NCI-H2227 (cell line): ENCODE results near the gene PTPRCAP.
"Not testable (repeated sequence)": the region's sequence is repeated elsewhere in the genome, so short reads cannot be mapped to it uniquely, and the experiment has no call there.

Source experiments
- DNase-seq: peaks from one replicate; lab custom pipeline; 2025; ENCODE audit not compliant: unreplicated experiment; lab: John Stamatoyannopoulos, UW

PTPRCAP gene

GRCh38 chr11:67410984-67411784 lies 26.3 kb downstream of the PTPRCAP start:
- DNase-seq = no peak

- no peak for DNase-seq
Measured at GRCh38 chr11:67410369-67410831, 27.1 kb downstream of the PTPRCAP start.

- no peak for DNase-seq
Measured at GRCh38 chr11:67409781-67410368, 27.6 kb downstream of the PTPRCAP start.

GRCh38 chr11:67409261-67409666 lies 28.2 kb downstream of the PTPRCAP start:
- no peak for DNase-seq

- DNase-seq = no peak
Measured at GRCh38 chr11:67408437-67409200, 28.9 kb downstream of the PTPRCAP start.

GRCh38 chr11:67407688-67408163 lies 29.8 kb downstream of the PTPRCAP start:
- no peak for DNase-seq

- no peak for DNase-seq
Measured at GRCh38 chr11:67406969-67407687, 30.4 kb downstream of the PTPRCAP start.

- no peak for DNase-seq
Measured at GRCh38 chr11:67406420-67406968, 31.0 kb downstream of the PTPRCAP start.

GRCh38 chr11:67405688-67406339 lies 31.7 kb downstream of the PTPRCAP start:
- no peak for DNase-seq

GRCh38 chr11:67405196-67405567 lies 32.3 kb downstream of the PTPRCAP start:
- no peak for DNase-seq

GRCh38 chr11:67404515-67405195 lies 32.8 kb downstream of the PTPRCAP start:
- DNase-seq = no peak

GRCh38 chr11:67403085-67403484 lies 34.4 kb downstream of the PTPRCAP start:
- not testable (repeated sequence) for DNase-seq

- peak; percentile 66 for DNase-seq
Measured at GRCh38 chr11:67402192-67402839, 35.2 kb downstream of the PTPRCAP start.

- peak; percentile 92 for DNase-seq
Measured at GRCh38 chr11:67401495-67402191, 35.8 kb downstream of the PTPRCAP start, which contains the start of gene PPP1CA. PPP1CA (minus strand) TSS chr11:67401858; CDS start chr11:67401782, 76 bp downstream.

GRCh38 chr11:67400942-67401494 lies 36.5 kb downstream of the PTPRCAP start:
- no peak for DNase-seq

- peak; percentile 49 for DNase-seq
Measured at GRCh38 chr11:67400251-67400941, 37.1 kb downstream of the PTPRCAP start.
